ENCODE results near the gene VENTX. TPM values are rescaled to one million over a fixed set of nuclear protein-coding genes. Genes with fewer than 3 reads are reported as not detected.

Gene VENTX
- total RNA-seq, 1 donor, result not detected

DNA sequence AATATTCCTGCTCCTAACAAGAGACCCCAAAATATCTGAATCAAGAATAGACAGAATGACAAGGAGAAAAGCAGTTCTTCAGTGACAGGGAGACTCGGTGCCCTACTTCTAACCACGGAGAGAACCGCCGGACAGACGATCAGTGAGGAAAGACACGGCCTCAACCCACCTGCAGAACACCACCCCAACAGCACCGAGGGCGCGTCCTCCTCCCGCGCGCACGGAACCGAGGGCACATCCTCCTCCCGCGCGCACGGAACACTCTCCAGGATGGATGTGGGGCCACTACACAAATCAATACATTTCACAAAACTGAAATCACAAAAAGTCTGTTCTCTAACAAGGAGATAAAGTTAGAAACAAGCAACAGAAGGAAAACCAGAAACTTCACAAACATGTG lies 48.7 kb downstream of the VENTX start:
- no peak overlapping the region for H3K4me3 ChIP-seq (ENCODE audit: low read depth, low read length)
- no peak for DNase-seq (ENCODE audit: low read depth)
- TF ChIP-seq, protein P1, sequence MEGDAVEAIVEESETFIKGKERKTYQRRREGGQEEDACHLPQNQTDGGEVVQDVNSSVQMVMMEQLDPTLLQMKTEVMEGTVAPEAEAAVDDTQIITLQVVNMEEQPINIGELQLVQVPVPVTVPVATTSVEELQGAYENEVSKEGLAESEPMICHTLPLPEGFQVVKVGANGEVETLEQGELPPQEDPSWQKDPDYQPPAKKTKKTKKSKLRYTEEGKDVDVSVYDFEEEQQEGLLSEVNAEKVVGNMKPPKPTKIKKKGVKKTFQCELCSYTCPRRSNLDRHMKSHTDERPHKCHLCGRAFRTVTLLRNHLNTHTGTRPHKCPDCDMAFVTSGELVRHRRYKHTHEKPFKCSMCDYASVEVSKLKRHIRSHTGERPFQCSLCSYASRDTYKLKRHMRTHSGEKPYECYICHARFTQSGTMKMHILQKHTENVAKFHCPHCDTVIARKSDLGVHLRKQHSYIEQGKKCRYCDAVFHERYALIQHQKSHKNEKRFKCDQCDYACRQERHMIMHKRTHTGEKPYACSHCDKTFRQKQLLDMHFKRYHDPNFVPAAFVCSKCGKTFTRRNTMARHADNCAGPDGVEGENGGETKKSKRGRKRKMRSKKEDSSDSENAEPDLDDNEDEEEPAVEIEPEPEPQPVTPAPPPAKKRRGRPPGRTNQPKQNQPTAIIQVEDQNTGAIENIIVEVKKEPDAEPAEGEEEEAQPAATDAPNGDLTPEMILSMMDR (IDR thresholded peaks at IDR 0.05; ENCODE audit: insufficient read depth, low read depth, low read length), result no peak

DNA sequence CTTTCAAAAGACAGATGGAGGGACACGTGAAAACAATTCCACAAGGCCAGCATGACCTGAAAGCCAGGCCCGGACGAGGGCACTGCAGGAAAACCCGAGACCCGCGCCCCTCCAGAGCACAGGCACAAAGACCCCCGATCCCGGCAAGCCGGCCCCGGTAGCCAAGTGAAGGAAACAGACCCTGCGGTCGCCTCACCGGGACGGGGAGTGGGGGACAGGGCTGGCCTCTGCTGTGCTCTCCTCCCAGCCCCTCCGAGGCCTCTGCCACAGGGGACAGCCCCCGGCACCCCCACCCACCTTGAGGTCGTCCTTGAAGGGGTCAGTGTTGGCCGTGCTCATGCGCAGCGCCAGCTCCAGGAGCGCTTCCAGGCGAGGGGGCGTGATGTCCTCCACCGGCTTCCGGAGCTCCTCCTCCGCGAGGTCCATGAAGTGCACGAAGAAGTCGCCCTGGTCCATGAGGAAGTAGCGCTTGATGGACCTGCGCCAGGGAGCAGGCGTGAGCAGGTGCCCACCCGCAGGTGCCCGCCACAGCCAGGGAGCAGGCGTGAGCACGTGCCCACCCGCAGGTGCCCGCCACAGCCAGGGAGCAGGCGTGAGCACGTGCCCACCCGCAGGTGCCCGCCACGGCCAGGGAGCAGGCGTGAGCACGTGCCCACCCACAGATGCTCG lies 50.3 kb downstream of the VENTX start:
- DNase-seq (ENCODE audit: low read depth), result no peak
- TF ChIP-seq, protein P1 (IDR thresholded peaks at IDR 0.05; ENCODE audit: insufficient read depth, low read depth, low read length), result no peak
- H3K4me3 ChIP-seq (ENCODE audit: low read depth, low read length), result no peak overlapping the region

DNA sequence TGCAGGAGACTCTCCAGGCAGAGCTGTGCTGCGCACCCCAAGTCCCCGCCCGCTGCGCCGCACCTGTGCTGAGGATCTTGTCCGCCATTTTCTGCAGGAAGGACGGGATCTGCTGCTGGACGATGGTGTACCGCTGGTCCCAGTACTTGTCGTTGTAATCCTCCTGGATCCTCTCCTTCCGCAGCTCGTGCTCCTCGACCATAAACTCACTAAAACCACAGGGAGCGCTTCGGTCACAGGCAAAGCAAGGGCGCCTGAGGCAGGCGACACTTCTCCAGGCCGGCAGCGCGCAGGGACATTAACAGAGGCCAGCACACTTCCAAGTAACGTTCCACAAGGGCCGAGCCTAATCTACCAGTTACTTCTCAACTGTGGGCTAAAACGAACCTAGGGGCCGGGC lies 52.1 kb downstream of the VENTX start:
- DNase-seq (ENCODE audit: low read depth), result no peak
- no peak overlapping the region for H3K4me3 ChIP-seq (ENCODE audit: low read depth, low read length)
- TF ChIP-seq, protein P1 (IDR thresholded peaks at IDR 0.05; ENCODE audit: insufficient read depth, low read depth, low read length), result no peak

Other genes starting within 250 kb of the VENTX start
- gene ADGRA1, start 149.9 kb upstream of the VENTX start, total RNA-seq, result not detected in 2 replicates
- gene KNDC1, start 77.6 kb upstream of the VENTX start, total RNA-seq, result 1.9 and 5.6 TPM in 2 replicates
- gene UTF1, start 7.6 kb upstream of the VENTX start, total RNA-seq, result not detected in 2 replicates
- gene ADAM8, start 39.0 kb downstream of the VENTX start, total RNA-seq, result 2.3 and 7.8 TPM in 2 replicates
- 56.7 and 66.9 TPM in 2 replicates for gene TUBGCP2, start 71.0 kb downstream of the VENTX start, total RNA-seq
- gene ZNF511, start 71.1 kb downstream of the VENTX start, total RNA-seq, result 21.2 and 27.1 TPM in 2 replicates
- not detected in 2 replicates for gene CALY, start 99.0 kb downstream of the VENTX start, total RNA-seq
- not detected in 2 replicates for gene PRAP1, start 109.5 kb downstream of the VENTX start, total RNA-seq
- gene FUOM, start 120.2 kb downstream of the VENTX start, total RNA-seq, result 7.3 and 13.2 TPM in 2 replicates
- gene ECHS1, start 135.5 kb downstream of the VENTX start, total RNA-seq, result 50.3 and 59.6 TPM in 2 replicates
- 6.4 and 7.8 TPM in 2 replicates for gene PAOX, start 141.4 kb downstream of the VENTX start, total RNA-seq
- 22.5 and 35.4 TPM in 2 replicates for gene MTG1, start 156.3 kb downstream of the VENTX start, total RNA-seq
- 0.32 and 0.43 TPM in 2 replicates for gene SPRN, start 186.8 kb downstream of the VENTX start, total RNA-seq
- 2.6 and 4.2 TPM in 2 replicates for gene SCART1, start 216.1 kb downstream of the VENTX start, total RNA-seq

Measured in fibroblast of villous mesenchyme (primary cell).